UCSD-AML1 (cell line): ENCODE results near the gene IQCK.

Source experiments
- DNase-seq: peaks from one replicate; lab custom pipeline; 2025; ENCODE audit not compliant: unreplicated experiment; lab: John Stamatoyannopoulos, UW

The IQCK gene

DNA sequence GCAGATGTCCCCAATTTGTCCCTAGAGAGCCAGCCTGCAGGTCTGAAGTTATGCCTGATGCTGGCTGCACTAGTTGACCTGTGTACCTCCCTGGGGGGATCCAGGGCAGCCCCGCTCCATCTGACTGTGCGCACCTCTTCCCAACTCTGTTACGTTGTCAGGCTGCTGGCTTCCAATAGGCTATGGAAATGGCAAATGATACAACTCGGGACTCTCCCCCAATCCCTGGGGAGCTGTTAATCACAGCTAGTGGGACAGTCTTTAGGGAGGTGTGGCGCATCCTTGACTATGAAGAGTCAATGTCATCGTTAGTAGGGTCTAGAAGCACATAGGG is 136.4 kb downstream of the IQCK start:
- DNase-seq, result no peak

DNA sequence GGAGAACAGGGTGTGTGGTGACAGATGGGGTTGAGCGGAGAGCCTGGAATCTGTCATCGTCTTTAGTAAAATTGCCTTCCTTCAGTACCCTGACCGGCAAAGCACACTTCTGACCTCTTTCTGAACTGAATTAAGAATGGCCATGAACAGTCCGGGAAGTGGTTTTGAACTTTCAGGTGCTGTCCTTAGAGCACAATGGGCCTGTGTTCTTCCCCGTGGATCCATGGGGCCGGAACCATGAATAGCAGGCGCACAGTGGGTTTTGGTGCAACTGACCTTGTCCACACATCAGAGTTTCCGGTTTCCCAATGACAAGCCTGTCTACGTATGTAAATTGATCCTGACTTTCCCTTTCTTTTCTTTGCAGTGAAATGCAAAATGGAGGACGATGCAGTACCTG is 138.0 kb downstream of the IQCK start:
- no peak for DNase-seq

DNA sequence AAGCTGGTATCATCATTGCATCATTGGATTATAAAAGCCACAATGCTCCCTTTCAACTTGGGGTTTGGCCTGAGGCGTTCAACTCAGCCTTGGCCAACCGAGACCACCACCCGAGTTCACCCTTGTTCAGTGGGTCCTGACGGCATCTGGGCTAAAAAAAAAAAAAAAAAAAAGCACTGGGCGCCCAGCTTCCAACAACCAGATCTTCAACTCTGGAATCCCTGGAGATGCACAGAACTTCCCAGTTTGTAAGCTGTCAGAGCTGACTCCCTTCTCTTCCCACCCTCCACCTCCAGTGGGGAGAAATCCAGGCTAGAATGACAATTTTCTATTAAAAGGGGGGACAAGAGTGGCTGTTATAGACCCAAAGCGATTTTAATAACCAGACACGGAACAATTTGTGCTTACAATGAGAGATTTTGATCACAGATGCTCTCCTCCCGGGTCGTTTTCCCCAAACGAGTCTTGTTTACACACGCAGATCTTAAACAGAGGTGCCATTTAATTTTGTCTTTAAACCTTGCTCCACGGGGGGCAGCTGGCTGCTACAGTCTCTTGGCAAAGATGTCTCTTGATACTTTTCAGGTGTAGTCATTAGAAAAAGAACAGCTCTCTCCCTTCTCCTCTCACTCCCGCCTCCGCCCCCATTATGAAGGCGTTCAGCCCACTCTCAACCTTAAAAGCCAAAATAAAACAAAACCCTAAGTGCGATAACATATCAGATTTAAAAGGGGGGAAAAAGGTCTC is 139.7 kb downstream of the IQCK start:
- no peak for DNase-seq

- no peak for DNase-seq
These were observed 140.4 kb downstream of the IQCK start for GRCh38 chr16:19858340-19859018.

DNA sequence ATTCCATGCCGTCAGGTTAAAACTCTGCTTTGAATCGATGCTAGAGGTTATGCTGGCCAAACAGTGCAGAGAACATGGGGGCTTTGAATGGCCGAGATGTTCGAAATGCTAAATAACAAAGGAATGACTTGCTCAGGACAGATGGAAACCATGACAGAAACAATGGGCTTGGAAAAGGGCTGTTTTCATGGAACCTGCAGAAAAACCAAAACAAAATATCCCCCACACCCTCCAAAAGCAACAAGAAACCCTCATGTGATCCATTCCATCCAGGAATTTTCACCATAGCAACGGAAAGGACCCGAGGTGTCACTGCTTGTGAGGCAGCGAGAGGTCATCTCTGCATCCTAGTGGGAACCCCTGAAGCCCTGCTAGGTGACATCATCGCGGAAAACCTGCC is 141.1 kb downstream of the IQCK start:
- no peak for DNase-seq

DNA sequence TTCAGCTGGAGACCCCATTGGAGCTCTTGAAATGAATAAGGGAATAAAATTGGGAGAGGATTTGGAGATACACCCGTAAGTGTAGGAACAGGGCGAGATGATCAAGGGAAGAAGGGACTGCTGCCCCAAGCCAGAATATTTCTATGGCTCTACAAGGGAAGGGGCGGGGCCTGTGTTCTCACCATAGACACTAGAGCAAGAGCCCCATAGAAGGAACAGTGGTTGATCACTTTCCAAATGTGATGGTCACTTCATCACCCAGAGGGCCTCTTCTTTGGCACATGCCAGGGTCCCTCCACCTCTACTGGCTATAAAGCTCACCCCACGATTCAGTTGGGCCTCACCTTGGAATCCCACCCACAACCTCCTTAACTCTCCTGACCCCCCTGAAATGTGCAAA is 141.5 kb downstream of the IQCK start:
- DNase-seq, result no peak

DNA sequence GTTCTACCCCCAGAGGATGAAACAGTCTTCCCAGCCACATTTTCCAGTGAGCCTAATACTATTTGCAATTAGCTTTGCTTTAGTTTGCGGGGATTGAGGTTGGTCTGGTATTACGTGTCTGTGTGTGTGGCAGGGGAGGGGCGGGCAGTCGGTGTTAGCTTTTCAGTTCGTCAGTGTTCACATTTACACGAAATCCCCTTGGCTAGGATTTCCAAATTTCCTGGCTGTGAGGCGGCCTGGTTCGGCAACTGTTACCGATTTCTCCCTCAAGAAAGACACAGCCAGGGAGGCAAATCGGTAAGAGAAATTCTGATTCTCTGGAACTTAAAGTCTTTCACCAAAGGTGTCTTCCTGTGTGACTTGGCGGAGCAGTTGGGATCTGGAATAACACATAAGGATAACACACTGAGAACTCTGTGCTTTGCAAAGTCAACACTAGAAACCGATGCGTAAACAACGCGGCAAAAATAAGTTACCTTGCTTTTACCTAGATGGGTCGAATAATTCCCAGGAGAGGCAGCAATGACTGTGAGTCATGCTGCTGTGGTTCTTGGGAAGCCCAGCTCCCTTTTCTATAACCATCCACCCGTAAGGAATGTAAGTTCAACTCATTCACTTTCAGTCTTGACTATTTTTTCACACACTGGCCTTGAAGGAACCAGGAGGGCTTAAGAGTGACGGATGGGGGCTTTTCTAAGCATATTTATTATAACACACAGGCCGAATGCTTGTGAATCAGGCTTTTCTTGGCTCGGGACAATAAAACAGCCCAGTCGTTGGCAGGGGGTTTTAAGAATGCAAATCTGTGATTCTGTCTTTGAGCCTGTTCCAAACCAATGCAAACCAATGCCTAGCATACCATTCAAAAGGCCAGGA is 142.3 kb downstream of the IQCK start:
- DNase-seq, result no peak

GRCh38 chr16:19861133-19861532 is 143.1 kb downstream of the IQCK start:
- no peak for DNase-seq

- DNase-seq, result no peak
These were observed 143.8 kb downstream of the IQCK start for GRCh38 chr16:19861811-19862327.

DNA sequence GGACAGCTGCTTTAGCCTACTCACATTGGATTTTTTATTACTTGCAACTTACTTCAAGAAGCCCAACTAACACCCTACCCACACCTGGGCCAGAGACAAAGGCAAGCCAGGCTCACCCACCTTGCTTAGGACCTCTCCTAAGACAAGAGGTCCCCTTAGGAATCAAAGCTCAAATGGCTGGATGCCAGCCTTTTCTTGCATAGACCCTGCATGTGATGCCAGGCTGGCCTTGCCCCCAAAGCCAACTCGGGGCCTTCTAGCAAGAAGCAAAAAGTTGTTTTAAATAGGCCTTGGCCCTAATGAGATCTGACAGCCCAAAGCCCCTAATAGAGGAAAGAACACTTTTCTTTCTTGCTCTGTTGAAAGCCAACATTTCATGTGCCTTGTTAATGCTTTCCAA is 145.9 kb downstream of the IQCK start:
- DNase-seq, result no peak

- no peak for DNase-seq
These were observed 146.5 kb downstream of the IQCK start for GRCh38 chr16:19864566-19864965.

DNA sequence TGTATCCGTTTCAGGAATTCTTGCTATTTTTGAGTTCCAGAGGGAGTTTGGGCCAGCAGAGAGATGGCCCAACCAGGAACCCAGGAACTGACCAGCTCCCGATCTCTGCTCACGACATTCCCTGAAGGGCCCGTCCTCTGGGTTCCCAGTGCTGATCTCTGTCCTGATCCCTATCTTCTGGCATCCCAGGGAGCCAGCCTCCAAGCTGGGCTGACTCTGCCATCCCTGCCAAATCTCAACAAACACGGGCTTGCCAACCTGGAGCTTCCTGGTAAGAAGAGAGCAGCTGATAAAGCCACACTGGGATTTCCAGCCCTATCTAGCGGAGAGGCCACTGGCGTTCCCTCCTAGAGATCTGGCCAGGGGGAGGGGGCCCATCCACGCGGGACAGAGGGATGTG is 150.3 kb downstream of the IQCK start:
- DNase-seq, result no peak

GRCh38 chr16:19871721-19872120 is 153.7 kb downstream of the IQCK start:
- no peak for DNase-seq

GRCh38 chr16:19872179-19872863 is 154.2 kb downstream of the IQCK start:
- no peak for DNase-seq

GRCh38 chr16:19872935-19873334 is 154.9 kb downstream of the IQCK start:
- no peak for DNase-seq

GRCh38 chr16:19874026-19874425 is 156.0 kb downstream of the IQCK start:
- no peak for DNase-seq

- peak; percentile 28 for DNase-seq
These were observed 156.9 kb downstream of the IQCK start for GRCh38 chr16:19874851-19875546.

GRCh38 chr16:19875900-19876299 is 157.8 kb downstream of the IQCK start:
- no peak for DNase-seq

DNA sequence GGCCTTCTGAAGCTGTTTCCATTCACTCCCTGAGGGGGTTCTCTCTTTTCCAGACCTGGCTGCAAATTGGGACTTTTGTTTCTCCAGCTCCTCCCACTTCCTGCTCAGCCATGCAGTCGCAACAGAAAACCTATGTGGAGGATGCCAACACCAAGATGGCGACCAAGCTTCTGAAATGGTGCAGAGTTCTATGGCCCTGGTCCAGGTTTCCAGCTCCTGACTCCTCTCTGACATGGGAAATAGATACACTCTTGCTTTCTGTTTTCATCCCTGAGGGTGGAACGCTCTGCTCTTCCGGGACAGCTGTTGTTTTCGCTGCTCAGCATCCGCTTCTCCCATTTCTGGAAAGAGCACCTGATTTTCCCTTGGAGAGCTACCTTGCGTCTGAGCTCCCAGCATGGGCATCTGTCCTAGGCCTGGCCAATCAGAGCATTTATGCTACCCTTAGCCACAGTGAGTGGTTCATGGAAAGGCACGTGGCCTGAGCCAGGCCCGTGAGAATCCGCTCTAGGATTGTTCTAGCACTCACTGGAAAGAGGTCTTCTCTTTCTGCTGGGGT is 158.5 kb downstream of the IQCK start:
- no peak for DNase-seq

DNA sequence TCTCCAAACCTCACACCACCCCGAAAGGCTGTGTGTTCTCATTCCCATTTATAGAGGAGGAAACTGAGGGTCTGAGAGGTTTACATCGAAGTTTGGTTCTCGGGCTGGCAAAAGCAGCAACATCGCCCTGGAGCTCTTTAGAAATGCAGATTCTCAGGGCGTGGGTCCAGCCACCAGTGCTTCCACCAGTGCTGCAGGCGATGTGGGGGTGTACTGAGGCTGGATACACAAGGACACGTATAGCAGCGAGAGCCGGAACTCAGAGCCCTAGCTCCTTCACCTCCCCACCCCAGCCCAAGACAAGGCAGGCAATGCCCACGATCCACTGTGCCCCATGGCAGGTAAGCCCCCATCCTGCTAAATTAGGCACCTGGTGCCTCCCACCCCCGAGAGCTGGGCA is 160.7 kb downstream of the IQCK start:
- DNase-seq, result no peak
